HepG2 (cell line): Measurements from ENCODE around the gene OAF. TPM values are rescaled to one million over a fixed set of nuclear protein-coding genes. Genes with fewer than 3 reads are reported as not detected.
A peak's percentile ranks its signal among the peaks of the same experiment; 100 is the strongest.

Experiments used
- ASH2L ChIP-seq: fragments of 300-600, 200-600 bp; sonication (generic); IDR thresholded peaks from 2 replicates; pipeline ENCODE4 v1.7.0; 2017; ENCODE audit warnings: low read depth, mild to moderate bottlenecking, moderate library complexity, mixed read lengths, low read length; ENCODE audit not compliant: insufficient read length
- CBFB ChIP-seq: sonication (generic); formaldehyde crosslinking; IDR thresholded peaks from 2 replicates; pipeline ENCODE4 v1.4.0; 2020; ENCODE audit warnings: missing genetic modification reagents
- FOSL2 ChIP-seq: sonication (generic); formaldehyde crosslinking; IDR thresholded peaks from 2 replicates; pipeline ENCODE4 v1.4.0; 2020; ENCODE audit warnings: missing genetic modification reagents
- TCF7 ChIP-seq: sonication (generic); IDR thresholded peaks from 2 replicates; pipeline ENCODE4 v1.6.1; 2016; ENCODE audit warnings: antibody characterized with exemption, low read depth
- ZNF788 ChIP-seq: sonication (generic); formaldehyde crosslinking; IDR thresholded peaks from 2 replicates; pipeline ENCODE4 v1.5.0; 2020; ENCODE audit warnings: mild to moderate bottlenecking, missing genetic modification reagents, borderline replicate concordance
- ZNF841 ChIP-seq: sonication (generic); formaldehyde crosslinking; IDR thresholded peaks from 2 replicates; pipeline ENCODE4 v1.8.1; 2023; ENCODE audit warnings: missing genetic modification reagents, borderline replicate concordance
- polyA plus RNA-seq, 8 experiments: library from polyadenylated mRNA; depleted of rRNA in 3 of 8; stranded (reverse) in 7 of 8; unstranded in 1 of 8; fragments of >200 nt; fragmentation: Illumina TruSeq in 4 of 8; extraction: Trizol in 4 of 8; gene quantifications; 2 replicates each; pipeline versions ENCODE4 v1.2.1 to v1.2.3, GENCODE V29; 2011 to 2016; ENCODE audit warnings: low read depth in 4 of 8, missing spikeins in 1 of 8, mixed read lengths in 1 of 8; ENCODE audit not compliant: insufficient read depth in 1 of 8
- total RNA-seq, 5 experiments: library from RNA; depleted of rRNA; stranded (reverse); fragments of >200 nt; fragmentation: Illumina TruSeq; extraction: Trizol; gene quantifications; 2 replicates each; pipeline ENCODE4 v1.2.3, GENCODE V29; 2016; ENCODE audit warnings: low read depth in 1 of 5
- TF ChIP-seq, protein P1 (sequence below): sonication (generic); formaldehyde crosslinking; IDR thresholded peaks from 2 replicates; pipeline ENCODE4 v1.5.1; 2020; ENCODE audit warnings: missing genetic modification reagents, mild to moderate bottlenecking, borderline replicate concordance
- TF ChIP-seq, protein P2 (sequence below): sonication (generic); formaldehyde crosslinking; IDR thresholded peaks from 2 replicates; pipeline ENCODE4 v1.4.0; 2020; ENCODE audit warnings: missing genetic modification reagents; ENCODE audit errors: not compliant biosample characterization
- TF ChIP-seq, protein P3 (sequence below): sonication (generic); formaldehyde crosslinking; IDR thresholded peaks from 2 replicates; pipeline ENCODE4 v1.4.0; 2020; ENCODE audit warnings: mild to moderate bottlenecking, missing genetic modification reagents
- TF ChIP-seq, protein P4 (sequence below): sonication (generic); formaldehyde crosslinking; IDR thresholded peaks from 2 replicates; pipeline ENCODE4 v1.4.0; 2020; ENCODE audit warnings: mild to moderate bottlenecking, missing genetic modification reagents
- TF ChIP-seq, protein P5 (sequence below): sonication (generic); formaldehyde crosslinking; IDR thresholded peaks from 2 replicates; pipeline ENCODE4 v1.8.0; 2022; ENCODE audit warnings: mild to moderate bottlenecking, missing genetic modification reagents

OAF gene
- total and polyA plus RNA-seq, 2 of the 13 experiments (the other 11 are each of a cell fraction or from before 2014, with no cell fraction given), result 63.7 to 94.6 TPM

DNA sequence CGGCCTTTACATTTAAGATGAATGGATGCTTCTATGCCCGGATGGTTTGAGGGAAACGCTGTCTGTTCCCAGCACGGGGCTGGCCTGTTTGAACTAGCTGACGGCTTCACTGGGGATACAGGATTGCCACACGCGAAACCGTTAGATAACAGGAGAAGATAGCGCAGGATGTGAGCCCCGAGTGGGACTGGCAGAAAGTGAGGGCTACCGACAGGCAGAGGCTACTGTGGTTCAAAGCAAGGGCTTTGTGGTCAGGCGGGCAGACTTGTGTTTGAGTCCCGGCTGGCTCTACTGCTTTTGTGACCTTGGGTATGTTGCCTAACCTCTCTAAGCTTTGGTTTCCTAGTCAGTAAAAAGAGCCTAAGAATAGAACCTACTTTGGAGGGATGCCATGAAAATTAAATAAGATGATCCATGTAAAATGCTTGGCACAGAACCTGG is 2.8 kb upstream of the OAF start (continued):
- TF ChIP-seq FOSL2 (CRISPR knock-in tag), result peak; percentile 67; the same call in 1 of the 2 replicates
- TF ChIP-seq, protein P1, sequence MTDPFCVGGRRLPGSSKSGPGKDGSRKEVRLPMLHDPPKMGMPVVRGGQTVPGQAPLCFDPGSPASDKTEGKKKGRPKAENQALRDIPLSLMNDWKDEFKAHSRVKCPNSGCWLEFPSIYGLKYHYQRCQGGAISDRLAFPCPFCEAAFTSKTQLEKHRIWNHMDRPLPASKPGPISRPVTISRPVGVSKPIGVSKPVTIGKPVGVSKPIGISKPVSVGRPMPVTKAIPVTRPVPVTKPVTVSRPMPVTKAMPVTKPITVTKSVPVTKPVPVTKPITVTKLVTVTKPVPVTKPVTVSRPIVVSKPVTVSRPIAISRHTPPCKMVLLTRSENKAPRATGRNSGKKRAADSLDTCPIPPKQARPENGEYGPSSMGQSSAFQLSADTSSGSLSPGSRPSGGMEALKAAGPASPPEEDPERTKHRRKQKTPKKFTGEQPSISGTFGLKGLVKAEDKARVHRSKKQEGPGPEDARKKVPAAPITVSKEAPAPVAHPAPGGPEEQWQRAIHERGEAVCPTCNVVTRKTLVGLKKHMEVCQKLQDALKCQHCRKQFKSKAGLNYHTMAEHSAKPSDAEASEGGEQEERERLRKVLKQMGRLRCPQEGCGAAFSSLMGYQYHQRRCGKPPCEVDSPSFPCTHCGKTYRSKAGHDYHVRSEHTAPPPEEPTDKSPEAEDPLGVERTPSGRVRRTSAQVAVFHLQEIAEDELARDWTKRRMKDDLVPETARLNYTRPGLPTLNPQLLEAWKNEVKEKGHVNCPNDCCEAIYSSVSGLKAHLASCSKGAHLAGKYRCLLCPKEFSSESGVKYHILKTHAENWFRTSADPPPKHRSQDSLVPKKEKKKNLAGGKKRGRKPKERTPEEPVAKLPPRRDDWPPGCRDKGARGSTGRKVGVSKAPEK, result no peak
- peak; percentile 79; the same call in 1 of the 2 replicates for TF ChIP-seq ZNF788
- TF ChIP-seq TCF7, result peak; percentile 61; the same call in 1 of the 2 replicates
- TF ChIP-seq, protein P2, sequence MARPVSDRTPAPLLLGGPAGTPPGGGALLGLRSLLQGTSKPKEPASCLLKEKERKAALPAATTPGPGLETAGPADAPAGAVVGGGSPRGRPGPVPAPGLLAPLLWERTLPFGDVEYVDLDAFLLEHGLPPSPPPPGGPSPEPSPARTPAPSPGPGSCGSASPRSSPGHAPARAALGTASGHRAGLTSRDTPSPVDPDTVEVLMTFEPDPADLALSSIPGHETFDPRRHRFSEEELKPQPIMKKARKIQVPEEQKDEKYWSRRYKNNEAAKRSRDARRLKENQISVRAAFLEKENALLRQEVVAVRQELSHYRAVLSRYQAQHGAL (CRISPR knock-in tag), result no peak
- TF ChIP-seq, protein P3, sequence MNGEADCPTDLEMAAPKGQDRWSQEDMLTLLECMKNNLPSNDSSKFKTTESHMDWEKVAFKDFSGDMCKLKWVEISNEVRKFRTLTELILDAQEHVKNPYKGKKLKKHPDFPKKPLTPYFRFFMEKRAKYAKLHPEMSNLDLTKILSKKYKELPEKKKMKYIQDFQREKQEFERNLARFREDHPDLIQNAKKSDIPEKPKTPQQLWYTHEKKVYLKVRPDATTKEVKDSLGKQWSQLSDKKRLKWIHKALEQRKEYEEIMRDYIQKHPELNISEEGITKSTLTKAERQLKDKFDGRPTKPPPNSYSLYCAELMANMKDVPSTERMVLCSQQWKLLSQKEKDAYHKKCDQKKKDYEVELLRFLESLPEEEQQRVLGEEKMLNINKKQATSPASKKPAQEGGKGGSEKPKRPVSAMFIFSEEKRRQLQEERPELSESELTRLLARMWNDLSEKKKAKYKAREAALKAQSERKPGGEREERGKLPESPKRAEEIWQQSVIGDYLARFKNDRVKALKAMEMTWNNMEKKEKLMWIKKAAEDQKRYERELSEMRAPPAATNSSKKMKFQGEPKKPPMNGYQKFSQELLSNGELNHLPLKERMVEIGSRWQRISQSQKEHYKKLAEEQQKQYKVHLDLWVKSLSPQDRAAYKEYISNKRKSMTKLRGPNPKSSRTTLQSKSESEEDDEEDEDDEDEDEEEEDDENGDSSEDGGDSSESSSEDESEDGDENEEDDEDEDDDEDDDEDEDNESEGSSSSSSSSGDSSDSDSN (CRISPR knock-in tag), result peak; percentile 78
- no peak for TF ChIP-seq ZNF841 (CRISPR knock-in tag)
- TF ChIP-seq CBFB, result peak; percentile 39; the same call in 1 of the 2 replicates
- TF ChIP-seq, protein P4, sequence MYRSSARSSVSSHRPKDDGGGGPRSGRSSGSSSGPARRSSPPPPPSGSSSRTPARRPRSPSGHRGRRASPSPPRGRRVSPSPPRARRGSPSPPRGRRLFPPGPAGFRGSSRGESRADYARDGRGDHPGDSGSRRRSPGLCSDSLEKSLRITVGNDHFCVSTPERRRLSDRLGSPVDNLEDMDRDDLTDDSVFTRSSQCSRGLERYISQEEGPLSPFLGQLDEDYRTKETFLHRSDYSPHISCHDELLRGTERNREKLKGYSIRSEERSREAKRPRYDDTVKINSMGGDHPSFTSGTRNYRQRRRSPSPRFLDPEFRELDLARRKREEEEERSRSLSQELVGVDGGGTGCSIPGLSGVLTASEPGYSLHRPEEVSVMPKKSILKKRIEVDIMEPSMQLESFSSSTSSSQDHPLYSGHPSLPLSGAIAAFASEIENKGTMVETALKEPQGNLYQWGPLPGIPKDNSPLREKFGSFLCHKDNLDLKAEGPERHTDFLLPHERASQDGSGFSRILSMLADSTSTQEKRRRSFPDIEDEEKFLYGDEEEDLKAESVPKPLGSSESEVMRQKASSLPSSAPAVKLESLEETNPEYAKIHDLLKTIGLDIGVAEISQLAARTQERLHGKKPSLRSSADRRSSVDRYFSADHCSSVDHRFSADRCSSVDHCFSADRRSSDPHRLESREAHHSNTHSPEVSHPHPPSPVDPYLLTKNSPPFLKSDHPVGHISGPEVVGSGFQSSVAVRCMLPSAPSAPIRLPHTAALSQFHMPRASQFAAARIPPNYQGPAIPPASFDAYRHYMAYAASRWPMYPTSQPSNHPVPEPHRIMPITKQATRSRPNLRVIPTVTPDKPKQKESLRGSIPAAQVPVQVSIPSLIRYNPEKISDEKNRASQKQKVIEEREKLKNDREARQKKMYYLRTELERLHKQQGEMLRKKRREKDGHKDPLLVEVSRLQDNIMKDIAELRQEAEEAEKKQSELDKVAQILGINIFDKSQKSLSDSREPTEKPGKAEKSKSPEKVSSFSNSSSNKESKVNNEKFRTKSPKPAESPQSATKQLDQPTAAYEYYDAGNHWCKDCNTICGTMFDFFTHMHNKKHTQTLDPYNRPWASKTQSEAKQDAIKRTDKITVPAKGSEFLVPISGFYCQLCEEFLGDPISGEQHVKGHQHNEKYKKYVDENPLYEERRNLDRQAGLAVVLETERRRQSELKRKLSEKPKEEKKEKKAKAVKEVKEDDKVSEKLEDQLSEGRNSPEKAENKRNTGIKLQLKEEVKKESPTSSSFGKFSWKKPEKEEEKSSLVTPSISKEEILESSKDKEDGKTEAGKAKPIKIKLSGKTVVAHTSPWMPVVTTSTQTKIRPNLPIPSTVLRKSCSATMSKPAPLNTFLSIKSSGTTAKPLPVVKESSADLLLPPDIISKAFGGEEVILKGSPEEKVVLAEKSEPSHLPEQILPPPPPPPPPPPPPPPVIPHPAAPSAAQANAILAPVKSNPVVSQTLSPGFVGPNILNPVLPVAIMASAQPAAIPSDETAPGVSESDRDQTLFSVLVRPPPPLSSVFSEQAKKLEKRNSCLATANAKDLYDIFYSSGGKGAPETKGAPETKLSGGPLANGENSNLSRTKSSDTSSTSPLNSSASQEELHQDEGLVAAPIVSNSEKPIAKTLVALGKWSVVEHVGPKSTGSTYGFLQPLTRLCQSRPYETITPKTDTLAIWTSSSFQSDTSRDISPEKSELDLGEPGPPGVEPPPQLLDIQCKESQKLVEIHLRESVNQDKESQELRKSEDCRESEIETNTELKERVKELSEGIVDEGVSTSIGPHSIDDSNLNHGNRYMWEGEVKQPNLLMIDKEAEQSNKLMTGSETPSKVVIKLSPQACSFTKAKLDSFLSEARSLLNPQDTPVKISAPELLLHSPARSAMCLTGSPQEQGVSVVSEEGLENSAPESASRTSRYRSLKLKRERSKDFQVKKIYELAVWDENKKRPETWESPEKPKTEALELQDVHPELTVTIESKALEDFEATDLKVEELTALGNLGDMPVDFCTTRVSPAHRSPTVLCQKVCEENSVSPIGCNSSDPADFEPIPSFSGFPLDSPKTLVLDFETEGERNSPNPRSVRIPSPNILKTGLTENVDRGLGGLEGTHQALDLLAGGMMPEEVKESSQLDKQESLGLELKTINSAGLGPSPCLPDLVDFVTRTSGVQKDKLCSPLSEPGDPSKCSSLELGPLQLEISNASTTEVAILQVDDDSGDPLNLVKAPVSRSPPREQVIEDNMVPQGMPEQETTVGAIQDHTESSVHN (CRISPR knock-in tag), result 0 out of 2 replicates have a peak, but pooled peaks have one; percentile 36
- peak; percentile 43 for TF ChIP-seq ASH2L
- TF ChIP-seq, protein P5, sequence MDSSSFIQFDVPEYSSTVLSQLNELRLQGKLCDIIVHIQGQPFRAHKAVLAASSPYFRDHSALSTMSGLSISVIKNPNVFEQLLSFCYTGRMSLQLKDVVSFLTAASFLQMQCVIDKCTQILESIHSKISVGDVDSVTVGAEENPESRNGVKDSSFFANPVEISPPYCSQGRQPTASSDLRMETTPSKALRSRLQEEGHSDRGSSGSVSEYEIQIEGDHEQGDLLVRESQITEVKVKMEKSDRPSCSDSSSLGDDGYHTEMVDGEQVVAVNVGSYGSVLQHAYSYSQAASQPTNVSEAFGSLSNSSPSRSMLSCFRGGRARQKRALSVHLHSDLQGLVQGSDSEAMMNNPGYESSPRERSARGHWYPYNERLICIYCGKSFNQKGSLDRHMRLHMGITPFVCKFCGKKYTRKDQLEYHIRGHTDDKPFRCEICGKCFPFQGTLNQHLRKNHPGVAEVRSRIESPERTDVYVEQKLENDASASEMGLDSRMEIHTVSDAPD (CRISPR knock-in tag), result peak; percentile 84; the same call in 1 of the 2 replicates
